MCF 10A (cell line): ENCODE measurements around the gene ISLR2. TPM values are rescaled to one million over a fixed set of nuclear protein-coding genes. Genes with fewer than 3 reads are reported as not detected.

Source experiments
- BruUV-seq: library from RNA; stranded (reverse); fragments of 400-500 nt; replicated peaks from 2 replicates; lab custom pipeline; 2021; lab: Mats Ljungman, UMichigan
- CTCF ChIA-PET: fragments of 300-600 bp; sonication (Branson Sonifier 250); formaldehyde crosslinking; extraction: SDS; loops from one replicate; lab custom pipeline; 2021; ENCODE audit warnings: antibody characterized with exemption, inconsistent platforms; lab: Yijun Ruan, JAX
- POLR2A ChIA-PET: fragments of 300-600, 350-650 bp; sonication (Branson Sonifier 250); formaldehyde crosslinking; extraction: SDS; loops from one replicate; lab custom pipeline; 2020; ENCODE audit warnings: antibody characterized with exemption, inconsistent platforms; lab: Yijun Ruan, JAX
- DNase-seq: peaks from one replicate; pipeline ENCODE4 v3.0.0-alpha.2; 2018; ENCODE audit not compliant: unreplicated experiment
- H3K27ac Mint-ChIP-seq: one replicate; pipeline ENCODE4 v1.8.0; 2022; ENCODE audit warnings: mild to moderate bottlenecking, low read depth, mixed read lengths; ENCODE audit not compliant: unreplicated experiment
- H3K27me3 Mint-ChIP-seq: one replicate; pipeline ENCODE4 v1.8.0; 2022; ENCODE audit warnings: mixed read lengths; ENCODE audit not compliant: insufficient read depth, unreplicated experiment
- H3K36me3 Mint-ChIP-seq: one replicate; pipeline ENCODE4 v1.8.0; 2022; ENCODE audit warnings: mild to moderate bottlenecking, moderate library complexity, mixed read lengths; ENCODE audit not compliant: insufficient read depth, unreplicated experiment
- H3K4me1 Mint-ChIP-seq: one replicate; pipeline ENCODE4 v1.8.0; 2022; ENCODE audit warnings: mixed read lengths; ENCODE audit not compliant: insufficient read depth, unreplicated experiment
- H3K4me3 Mint-ChIP-seq: one replicate; pipeline ENCODE4 v1.8.0; 2022; ENCODE audit warnings: mild to moderate bottlenecking, moderate library complexity, mixed read lengths; ENCODE audit not compliant: unreplicated experiment
- H3K9me3 Mint-ChIP-seq: one replicate; pipeline ENCODE4 v1.8.0; 2022; ENCODE audit warnings: mixed read lengths; ENCODE audit not compliant: unreplicated experiment
- intact Hi-C: fragments of 100-400 bp; cut with micrococcal nuclease; formaldehyde crosslinking; loops from 2 replicates; pipeline ENCODE4 v1.14.1; 2022
- total RNA-seq: library from RNA; stranded (reverse); gene quantifications from 2 replicates; pipeline ENCODE4 v1.2.3, GENCODE V29; 2022
- TF ChIP-seq, protein P1 (sequence below): fragments of 200-600 bp; IDR thresholded peaks from one replicate; pipeline ENCODE4 v1.8.0; 2022; ENCODE audit warnings: antibody characterized with exemption, mild to moderate bottlenecking; ENCODE audit not compliant: unreplicated experiment

ISLR2 gene
- total RNA-seq, 1 experiment from 2014 or later, result not detected

- Mint-ChIP-seq H3K27me3 (peaks cover 19% of the 10 kb centered on the region), H3K27ac (no peak overlapping the region), H3K4me3 (no peak overlapping the region), H3K36me3 (no peaks in the 10 kb centered on the region), H3K4me1 (peaks cover 9% of the 10 kb centered on the region), H3K9me3 (no peaks in the 10 kb centered on the region)
- intact Hi-C loops, result no loop called here
- no peak for DNase-seq
- no TSS peak for BruUV-seq
- ChIA-PET CTCF (no interaction called here), POLR2A (no interaction called here)
- TF ChIP-seq, protein P1, sequence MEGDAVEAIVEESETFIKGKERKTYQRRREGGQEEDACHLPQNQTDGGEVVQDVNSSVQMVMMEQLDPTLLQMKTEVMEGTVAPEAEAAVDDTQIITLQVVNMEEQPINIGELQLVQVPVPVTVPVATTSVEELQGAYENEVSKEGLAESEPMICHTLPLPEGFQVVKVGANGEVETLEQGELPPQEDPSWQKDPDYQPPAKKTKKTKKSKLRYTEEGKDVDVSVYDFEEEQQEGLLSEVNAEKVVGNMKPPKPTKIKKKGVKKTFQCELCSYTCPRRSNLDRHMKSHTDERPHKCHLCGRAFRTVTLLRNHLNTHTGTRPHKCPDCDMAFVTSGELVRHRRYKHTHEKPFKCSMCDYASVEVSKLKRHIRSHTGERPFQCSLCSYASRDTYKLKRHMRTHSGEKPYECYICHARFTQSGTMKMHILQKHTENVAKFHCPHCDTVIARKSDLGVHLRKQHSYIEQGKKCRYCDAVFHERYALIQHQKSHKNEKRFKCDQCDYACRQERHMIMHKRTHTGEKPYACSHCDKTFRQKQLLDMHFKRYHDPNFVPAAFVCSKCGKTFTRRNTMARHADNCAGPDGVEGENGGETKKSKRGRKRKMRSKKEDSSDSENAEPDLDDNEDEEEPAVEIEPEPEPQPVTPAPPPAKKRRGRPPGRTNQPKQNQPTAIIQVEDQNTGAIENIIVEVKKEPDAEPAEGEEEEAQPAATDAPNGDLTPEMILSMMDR, result no peak
Observed at GRCh38 chr15:74184582-74185091, 54.3 kb downstream of the ISLR2 start.

DNA sequence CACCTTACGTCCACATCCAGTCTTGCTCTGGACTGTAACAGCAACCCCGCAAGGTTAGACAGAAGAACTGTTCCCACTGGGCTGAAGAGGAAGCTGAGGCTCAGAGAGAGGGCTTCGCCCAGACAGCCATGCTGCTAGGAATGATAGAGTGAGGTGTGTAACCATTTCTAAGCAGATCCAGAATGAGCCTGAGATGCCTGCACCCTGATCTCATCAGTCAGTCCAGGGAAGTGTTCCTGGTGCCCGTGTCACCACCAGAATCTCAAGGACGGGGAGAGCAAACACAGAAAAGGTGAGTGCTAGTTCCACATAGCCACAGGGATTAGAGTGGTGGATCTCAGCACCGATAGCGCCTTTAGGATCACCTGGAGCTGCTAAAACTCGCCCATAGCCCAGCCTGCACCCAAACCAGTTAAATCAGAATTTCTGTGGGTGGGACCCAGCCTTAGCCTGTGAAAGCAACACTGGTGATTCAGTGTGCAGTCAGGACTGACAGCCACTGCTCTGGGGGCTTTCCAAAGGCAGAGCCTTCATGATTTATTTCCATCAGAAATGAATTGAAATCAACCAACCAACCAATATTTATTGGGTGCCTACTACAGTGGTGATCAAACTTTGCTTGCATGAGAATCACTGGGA, 55.4 kb downstream of the ISLR2 start:
- DNase-seq, result no peak
- POLR2A ChIA-PET, result no interaction called here
- intact Hi-C loops, result no loop called here
- CTCF ChIA-PET, result interaction anchor here (0.6 kb wide), 2 partner anchors 52 to 57 kb away, joined by 3 read pairs; no protein-coding TSS in a partner anchor
- TF ChIP-seq, protein P1, result no peak
- Mint-ChIP-seq H3K27ac (no peak overlapping the region), H3K4me3 (no peak overlapping the region), H3K4me1 (no peaks in the 10 kb centered on the region), H3K9me3 (no peaks in the 10 kb centered on the region), H3K36me3 (no peaks in the 10 kb centered on the region), H3K27me3 (peaks cover 19% of the 10 kb centered on the region)
- BruUV-seq, result no TSS peak

Other genes with a start within 250 kb of the ISLR2 start
- gene LOXL1, start 204.1 kb upstream of the ISLR2 start, total RNA-seq, result 4.7 and 4.9 TPM in 2 replicates
- 12.0 and 17.6 TPM in 2 replicates for gene STOML1, start 138.3 kb upstream of the ISLR2 start, total RNA-seq
- 33.4 and 33.9 TPM in 2 replicates for gene PML, start 135.9 kb upstream of the ISLR2 start, total RNA-seq
- gene GOLGA6A, start 48.0 kb upstream of the ISLR2 start, total RNA-seq, result not detected in 2 replicates
- gene ISLR, start 43.1 kb downstream of the ISLR2 start, total RNA-seq, result not detected in 2 replicates
- gene STRA6, start 72.2 kb downstream of the ISLR2 start, total RNA-seq, result not detected in 2 replicates
- gene CCDC33, start 105.7 kb downstream of the ISLR2 start, total RNA-seq, result not detected in 2 replicates
- not detected in 2 replicates for gene CYP11A1, start 237.1 kb downstream of the ISLR2 start, total RNA-seq